Adipose tissue (tissue), 3 donors: ENCODE measurements around the gene IMPACT. TPM values are rescaled to one million over a fixed set of nuclear protein-coding genes. Genes with fewer than 3 reads are reported as not detected.

Experiments
- H3K27ac ChIP-seq: one replicate; pipeline ENCODE4 v1.5.1; 2013; ENCODE audit warnings: low read depth, low read length
- WGBS, 3 donors: extraction: QIAGEN DNeasy Blood & Tissue Kit; methylation state at CpG; one replicate each; pipeline ENCODE4 v1.1.7; 2013; 5-methylcytosine and 5-hydroxymethylcytosine counted together
- polyA plus RNA-seq, 3 donors: library from polyadenylated mRNA; stranded (reverse); fragments of 200-250 nt; gene quantifications; one replicate each; pipeline ENCODE4 v1.2.3, GENCODE V29; 2013
- donor health status: healthy with polysubstance abuse.
- donor health status: Bipolar disorder and iron deficiency.
- donor health status: healthy.

Gene IMPACT
- polyA plus RNA-seq = 10 to 100 TPM in 2 of 3 donors, 1 to 10 TPM in 1; 6.7 to 29.0 (median 10.7) TPM

GRCh38 chr18:24426398-24427294, at the start of gene IMPACT:
Gene IMPACT (plus strand): TSS chr18:24426670. CDS start chr18:24426757, 87 bp downstream.
- no peak within 1 kb of the TSS for H3K27ac ChIP-seq
- 1 to 2% (median 1%) methylated on average over 61 to 82 of the region's 82 CpGs for WGBS, 3 donors

GRCh38 chr18:24378598-24378997, 47.9 kb upstream of the IMPACT start:
- H3K27ac ChIP-seq = no peak overlapping the region
- WGBS, 3 donors = 52 to 86% (median 86%) methylated on average over 1 of the region's 1 CpG

- no peak overlapping the region for H3K27ac ChIP-seq
- 91 to 97% (median 94%) methylated on average over 6 of the region's 6 CpGs for WGBS, 3 donors
Measured at GRCh38 chr18:24380163-24380747, 46.2 kb upstream of the IMPACT start.

- H3K27ac ChIP-seq = no peak overlapping the region
- 58 to 88% (median 67%) methylated on average over 1 of the region's 1 CpG for whole genome bisulfite sequencing, 3 donors
Measured at GRCh38 chr18:24381126-24381525, 45.3 kb upstream of the IMPACT start.

- 67 to 89% (median 78%) methylated on average over 6 of the region's 6 CpGs for WGBS, 3 donors
- no peak overlapping the region for H3K27ac ChIP-seq
Measured at GRCh38 chr18:24386681-24387080, 39.8 kb upstream of the IMPACT start.

GRCh38 chr18:24388957-24389356, 37.5 kb upstream of the IMPACT start:
- WGBS, 3 donors = 63 to 74% (median 71%) methylated on average over 3 of the region's 3 CpGs

GRCh38 chr18:24395049-24395795, 31.2 kb upstream of the IMPACT start:
- H3K27ac ChIP-seq = no peak overlapping the region
- 62 to 79% (median 74%) methylated on average over 11 of the region's 11 CpGs for WGBS, 3 donors

More at GRCh38 chr18:24388957-24389356, 37.5 kb upstream of the IMPACT start:
- H3K27ac ChIP-seq = no peak overlapping the region

GRCh38 chr18:24396082-24396633, 30.3 kb upstream of the IMPACT start:
- WGBS, 3 donors = 77 to 87% (median 81%) methylated on average over 8 of the region's 8 CpGs
- no peak overlapping the region for H3K27ac ChIP-seq

GRCh38 chr18:24397131-24397693, 29.3 kb upstream of the IMPACT start:
- WGBS, 3 donors = 0% methylated on average over 43 to 50 of the region's 50 CpGs
- H3K27ac ChIP-seq = no peak overlapping the region

- 2 to 3% (median 2%) methylated on average over 47 to 55 of the region's 55 CpGs for WGBS, 3 donors
- no peak within 1 kb of the TSS for H3K27ac ChIP-seq
Measured at GRCh38 chr18:24397694-24398368, 28.6 kb upstream of the IMPACT start, which contains the start of gene OSBPL1A. Gene OSBPL1A (minus strand): TSS chr18:24397824. CDS start chr18:24377533, 20,291 bp downstream.

GRCh38 chr18:24398540-24398939, 27.9 kb upstream of the IMPACT start:
- no peak overlapping the region for H3K27ac ChIP-seq
- WGBS, 3 donors = 78 to 93% (median 87%) methylated on average over 15 of the region's 15 CpGs

GRCh38 chr18:24400587-24400986, 25.9 kb upstream of the IMPACT start:
- WGBS, 3 donors = 76 to 87% (median 81%) methylated on average over 2 of the region's 2 CpGs
- no peak overlapping the region for H3K27ac ChIP-seq

GRCh38 chr18:24402209-24402785, 24.2 kb upstream of the IMPACT start:
- H3K27ac ChIP-seq = no peak overlapping the region
- WGBS, 3 donors = 77 to 82% (median 82%) methylated on average over 6 of the region's 6 CpGs

GRCh38 chr18:24403076-24403475, 23.4 kb upstream of the IMPACT start:
- 81 to 93% (median 90%) methylated on average over 5 of the region's 5 CpGs for WGBS, 3 donors
- no peak overlapping the region for H3K27ac ChIP-seq

GRCh38 chr18:24404591-24404990, 21.9 kb upstream of the IMPACT start:
- no peak overlapping the region for H3K27ac ChIP-seq

GRCh38 chr18:24408496-24408895, 18.0 kb upstream of the IMPACT start:
- no peak overlapping the region for H3K27ac ChIP-seq
- WGBS, 3 donors = 85 to 94% (median 88%) methylated on average over 2 of the region's 2 CpGs

More at GRCh38 chr18:24404591-24404990, 21.9 kb upstream of the IMPACT start:
- WGBS, 3 donors = 85 to 89% (median 85%) methylated on average over 3 of the region's 3 CpGs

- WGBS, 3 donors = 59 to 86% (median 84%) methylated on average over 2 of the region's 2 CpGs
- H3K27ac ChIP-seq = no peak overlapping the region
Measured at GRCh38 chr18:24413148-24413547, 13.3 kb upstream of the IMPACT start.
